Activated CD4-positive, alpha-beta T cell treated with anti-CD3 and anti-CD28 coated beads, Interleukin-2, Interleukin-4, amounts not matched to agents 100 ng/mL and 50 ng/mL, durations not matched to agents 16 hours and 8 hours (primary cell): ENCODE results near the gene MAP2K6.

Experiments
- DNase-seq: peaks from one replicate; pipeline ENCODE4 v3.0.0-alpha.2; 2020; ENCODE audit warnings: low spot score

The MAP2K6 gene

DNA sequence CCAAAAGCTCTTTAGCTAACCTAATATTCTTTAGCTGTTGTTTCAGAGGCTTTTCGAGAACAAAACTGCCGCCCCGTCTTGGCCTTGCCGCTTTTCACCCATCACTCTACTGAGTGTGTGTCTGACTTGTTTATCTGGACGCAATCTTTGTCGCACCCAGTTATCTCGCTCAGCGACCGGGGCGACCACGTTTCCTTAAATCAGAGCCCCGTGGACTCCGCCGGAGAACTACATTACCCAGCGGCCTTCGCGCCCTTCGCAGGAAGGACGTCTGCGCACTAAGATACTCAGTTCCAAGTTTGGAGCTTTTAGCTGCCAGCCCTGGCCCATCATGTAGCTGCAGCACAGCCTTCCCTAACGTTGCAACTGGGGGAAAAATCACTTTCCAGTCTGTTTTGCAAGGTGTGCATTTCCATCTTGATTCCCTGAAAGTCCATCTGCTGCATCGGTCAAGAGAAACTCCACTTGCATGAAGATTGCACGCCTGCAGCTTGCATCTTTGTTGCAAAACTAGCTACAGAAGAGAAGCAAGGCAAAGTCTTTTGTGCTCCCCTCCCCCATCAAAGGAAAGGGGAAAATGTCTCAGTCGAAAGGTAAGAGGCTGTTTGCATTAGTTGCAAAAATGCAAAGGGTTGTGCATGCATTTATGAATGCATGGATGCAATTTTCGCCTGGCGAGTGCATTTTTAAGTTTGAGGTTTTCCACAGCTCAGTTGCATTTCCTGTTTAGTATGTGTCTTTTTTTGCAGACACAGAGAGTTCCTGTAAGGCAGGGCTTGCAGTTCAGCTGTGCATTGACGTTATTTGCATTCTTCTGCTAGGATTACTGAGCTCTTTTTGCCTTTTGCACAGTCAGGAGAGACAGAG, at the start of gene MAP2K6:
Gene MAP2K6 (plus strand): TSS at position 290 of the 867 bp plus-strand sequence. CDS start 288 bp downstream, at position 578.
- DNase-seq, result peak; percentile 83

DNA sequence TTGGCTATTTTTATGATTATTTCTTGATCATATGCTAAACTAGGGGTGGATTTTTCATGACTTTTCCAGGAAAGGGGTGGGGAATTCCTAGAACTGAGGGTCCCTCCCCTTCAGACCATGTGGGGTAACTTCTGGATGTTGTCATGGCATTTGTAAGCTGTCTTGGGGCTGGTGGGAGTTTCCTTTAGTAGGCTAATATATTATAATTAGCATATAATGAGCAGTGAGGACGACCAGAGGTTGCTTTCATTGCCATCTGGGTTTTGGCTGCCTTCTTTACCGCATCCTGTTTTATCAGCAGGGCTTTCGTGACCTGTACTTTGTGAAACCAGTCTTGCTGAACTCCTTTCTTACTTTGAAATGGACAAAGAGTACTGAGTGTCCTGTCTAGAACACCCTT, 47.2 kb upstream of the MAP2K6 start:
- DNase-seq, result no peak

DNA sequence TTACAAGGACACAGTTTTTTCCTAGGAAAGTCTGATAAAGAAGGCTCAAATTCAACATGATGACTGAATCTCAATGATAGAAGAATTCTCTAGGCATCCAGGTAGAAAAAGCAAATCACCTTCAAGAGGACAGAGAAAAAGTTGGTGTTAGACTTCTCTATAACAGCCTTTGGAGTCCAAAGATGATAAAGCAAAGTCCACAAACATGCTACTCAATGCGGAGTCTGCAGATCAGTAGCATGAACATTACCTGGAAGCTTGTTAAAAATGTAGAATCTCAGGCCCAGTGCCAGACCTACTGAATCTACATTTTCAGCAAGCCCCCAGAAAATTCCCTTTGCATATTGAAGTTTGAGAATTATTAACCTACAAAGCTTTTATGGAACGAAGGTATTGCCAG, 41.4 kb upstream of the MAP2K6 start:
- DNase-seq, result no peak

DNA sequence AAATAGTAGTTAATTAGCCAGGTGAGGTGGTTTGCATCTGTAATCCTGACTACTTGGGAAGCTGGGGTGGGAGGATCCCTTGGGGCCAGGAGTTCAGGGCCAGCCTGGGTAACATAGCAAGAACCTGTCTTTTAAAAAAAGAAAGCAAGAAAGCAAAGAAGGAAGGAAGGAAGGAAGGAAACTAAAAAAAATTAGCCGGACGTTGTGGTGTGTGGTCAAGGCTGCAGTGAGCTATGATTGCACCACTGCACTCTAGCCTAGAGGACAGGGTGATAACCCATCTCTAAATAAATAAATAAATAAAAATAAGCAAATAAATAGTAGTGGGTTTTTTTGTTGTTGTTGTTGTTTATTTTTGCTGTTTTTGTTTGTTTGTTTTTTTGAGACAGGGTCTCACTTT, 39.3 kb upstream of the MAP2K6 start:
- DNase-seq, result no peak

DNA sequence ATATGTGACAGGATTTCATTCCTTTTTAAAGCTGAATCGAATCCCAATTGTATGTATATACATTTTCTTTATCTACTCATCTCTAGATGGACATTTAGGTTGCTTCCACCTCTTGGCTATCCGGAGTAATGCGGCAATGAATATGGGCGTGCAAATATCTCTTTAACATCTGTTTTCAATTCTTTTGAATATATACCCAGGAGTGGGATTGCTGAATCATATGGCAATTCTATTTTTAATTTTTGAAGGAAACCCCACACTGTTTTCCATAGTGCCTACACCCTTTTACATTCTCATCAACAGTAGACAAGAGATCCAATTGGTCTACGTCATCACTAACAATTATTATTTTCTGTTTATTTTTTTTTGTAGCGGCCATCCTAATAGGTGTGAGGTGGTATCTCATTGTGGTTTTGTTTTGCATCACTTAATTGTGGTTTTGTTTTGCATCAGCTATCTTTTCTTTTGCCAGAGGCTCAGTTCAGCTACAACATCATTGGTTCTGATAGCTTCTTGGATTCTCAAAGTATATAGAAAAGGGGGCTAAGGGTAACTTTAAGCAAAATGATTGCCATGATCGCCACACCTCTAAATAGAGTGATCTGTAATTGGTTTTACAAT, 25.6 kb upstream of the MAP2K6 start:
- no peak for DNase-seq

DNA sequence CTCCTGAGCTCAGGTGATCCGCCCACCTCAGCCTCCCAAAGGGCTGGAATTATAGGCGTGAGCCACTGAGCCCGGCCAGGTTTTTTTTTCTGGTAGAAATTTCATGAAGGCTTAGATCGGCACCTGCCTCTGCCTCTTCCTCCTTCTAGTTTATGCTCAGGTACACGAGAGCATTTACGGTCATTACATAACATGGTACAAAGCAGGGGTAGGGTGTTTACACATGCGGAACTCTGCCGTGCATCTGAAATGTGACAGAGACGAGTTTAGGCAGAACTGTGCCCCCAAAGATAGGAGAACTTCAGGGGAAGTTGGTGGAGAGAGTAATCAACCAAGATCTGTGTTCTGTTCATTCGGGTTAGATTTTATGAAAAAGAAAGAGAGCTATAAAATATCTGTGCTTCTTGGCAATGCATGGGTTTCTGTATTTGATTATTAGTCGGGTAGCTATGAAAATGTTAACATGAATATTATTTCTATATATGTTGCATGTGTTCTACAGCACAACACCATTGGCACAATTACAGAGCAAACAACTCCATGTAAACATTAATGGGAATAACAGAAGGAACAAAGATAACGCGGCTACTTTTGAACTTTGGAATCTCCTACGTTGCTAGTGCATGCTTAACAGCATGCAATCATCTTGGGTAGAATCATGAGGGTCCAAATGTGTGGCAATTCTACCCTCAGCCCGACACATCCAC, 23.5 kb upstream of the MAP2K6 start:
- DNase-seq, result no peak

DNA sequence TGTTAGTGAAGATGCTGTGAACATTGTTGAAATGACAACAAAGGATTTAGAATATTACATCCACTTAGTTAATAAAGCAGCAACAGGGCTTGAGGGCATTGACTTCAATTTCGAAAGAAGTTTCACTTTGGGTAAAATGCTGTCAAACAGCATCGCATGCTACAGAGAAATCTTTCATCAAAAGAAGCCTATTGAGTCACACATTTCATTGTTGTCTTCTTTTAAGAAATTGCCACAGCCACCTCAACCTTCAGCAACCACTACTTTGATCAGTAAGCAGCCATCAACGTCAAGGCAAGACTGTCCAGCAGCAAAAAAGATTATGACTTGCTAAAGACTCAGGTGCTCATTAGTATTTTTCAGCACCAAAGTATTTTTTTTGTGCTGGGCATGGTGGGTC, 13.2 kb upstream of the MAP2K6 start:
- DNase-seq, result peak; percentile 3

DNA sequence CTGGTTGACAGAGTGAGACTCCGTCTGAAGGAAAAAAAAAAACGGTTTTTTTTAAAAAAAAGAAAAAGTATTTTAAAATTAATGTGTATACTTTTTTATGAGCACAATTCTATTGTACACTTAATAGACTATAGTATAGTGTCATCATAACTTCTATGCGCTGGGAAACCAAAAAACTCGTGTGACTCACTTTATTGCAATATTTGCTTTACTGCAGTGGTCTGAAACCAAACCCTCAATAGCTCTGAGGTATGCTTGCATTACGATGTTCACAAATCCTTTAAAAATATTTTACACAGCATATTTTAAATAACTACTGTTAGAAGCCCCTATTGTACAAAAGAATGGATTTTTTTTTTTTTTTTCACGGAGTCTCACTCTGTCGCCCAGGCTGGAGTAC, 12.4 kb upstream of the MAP2K6 start:
- DNase-seq, result no peak

DNA sequence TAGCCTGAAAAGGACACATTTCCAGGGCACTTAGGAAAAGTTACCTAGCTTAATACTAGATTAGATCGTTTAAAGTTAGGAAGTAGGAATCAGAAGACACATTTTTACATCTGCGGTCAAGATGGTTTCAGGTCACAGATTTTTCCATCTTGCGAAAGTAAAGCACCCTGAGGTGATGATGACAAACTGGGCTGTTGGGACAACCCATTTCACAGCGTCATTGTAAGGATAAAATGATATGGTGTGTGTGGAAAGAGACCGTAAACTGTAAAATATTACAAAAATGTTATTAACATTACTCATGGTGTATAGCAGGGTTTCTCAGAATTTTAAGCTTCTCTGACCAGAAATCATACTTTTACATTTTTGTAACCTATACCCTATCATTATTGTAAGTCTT, 10.1 kb upstream of the MAP2K6 start:
- DNase-seq, result no peak

DNA sequence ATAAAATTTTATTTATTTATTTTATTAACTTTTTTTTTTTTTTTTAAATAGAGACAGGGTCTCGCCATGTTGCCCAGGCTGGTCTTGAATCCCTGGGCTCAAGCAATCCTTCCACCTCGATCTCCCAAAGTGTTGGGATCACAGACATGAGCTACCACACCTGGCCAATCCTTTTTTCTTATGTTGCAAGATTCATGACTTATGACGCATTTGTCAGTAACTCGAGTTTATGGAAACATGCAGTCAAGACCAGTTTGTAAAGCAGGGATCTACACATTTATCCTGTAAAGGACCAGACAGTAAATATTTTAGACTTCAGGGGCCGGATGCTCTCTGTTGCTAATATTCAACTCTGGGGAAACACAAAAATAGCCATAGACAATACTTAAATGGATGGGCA, 9.4 kb upstream of the MAP2K6 start:
- DNase-seq, result no peak

DNA sequence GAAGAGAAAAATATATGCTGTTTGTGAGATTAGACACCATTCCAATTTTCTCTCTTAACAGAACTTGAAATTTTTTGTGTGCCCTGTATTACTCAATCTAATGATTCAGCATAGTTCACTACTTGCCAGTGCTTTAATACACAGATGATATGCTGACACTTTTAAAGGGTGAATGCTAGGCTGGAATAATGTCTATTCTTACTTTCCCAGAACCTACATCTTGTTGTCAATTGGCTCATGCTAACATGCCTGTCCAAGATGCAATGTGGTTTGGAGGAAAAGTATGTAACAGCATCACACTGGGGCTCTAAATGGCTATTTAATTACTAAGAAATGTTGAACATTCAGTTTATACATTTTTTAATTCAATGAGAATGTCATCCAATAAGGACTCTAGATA, 7.6 kb upstream of the MAP2K6 start:
- no peak for DNase-seq

DNA sequence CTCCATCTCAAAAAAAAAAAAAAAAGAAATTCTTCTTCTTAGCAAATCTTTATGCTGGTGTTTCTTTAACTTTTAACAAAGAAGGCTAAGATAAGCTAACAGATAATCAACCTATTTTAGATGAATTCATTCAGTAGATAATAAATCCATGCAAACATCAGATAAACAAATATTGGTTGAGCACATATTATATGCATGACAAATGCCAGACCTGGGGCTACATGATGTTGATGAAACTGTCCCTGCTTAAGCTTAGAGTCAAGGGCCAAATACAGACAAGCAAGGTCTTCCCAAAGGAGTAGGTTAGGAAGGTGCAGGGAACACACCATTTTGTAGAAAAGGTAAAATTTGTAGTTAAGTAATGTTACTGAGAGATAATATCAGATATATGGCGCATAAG, 6.7 kb upstream of the MAP2K6 start:
- no peak for DNase-seq

DNA sequence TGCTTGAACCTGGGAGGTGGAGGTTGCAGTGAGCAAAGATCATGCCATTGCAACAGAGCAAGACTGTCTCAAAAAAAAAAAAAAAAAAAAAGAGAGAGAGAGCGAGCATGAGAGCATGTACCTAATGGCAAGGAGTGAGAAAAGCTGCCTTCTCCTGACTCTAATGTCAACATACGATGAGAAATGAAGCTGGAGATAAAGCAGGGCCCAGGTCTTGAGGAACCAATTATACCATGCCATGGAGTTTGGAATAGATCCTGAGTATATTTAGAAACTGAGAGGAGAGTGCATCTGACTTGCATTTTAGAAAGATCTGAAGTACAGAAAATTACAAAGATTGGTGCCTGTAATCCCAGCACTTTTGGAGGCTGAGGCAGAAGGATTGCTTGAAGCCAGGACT, 3.8 kb upstream of the MAP2K6 start:
- no peak for DNase-seq

DNA sequence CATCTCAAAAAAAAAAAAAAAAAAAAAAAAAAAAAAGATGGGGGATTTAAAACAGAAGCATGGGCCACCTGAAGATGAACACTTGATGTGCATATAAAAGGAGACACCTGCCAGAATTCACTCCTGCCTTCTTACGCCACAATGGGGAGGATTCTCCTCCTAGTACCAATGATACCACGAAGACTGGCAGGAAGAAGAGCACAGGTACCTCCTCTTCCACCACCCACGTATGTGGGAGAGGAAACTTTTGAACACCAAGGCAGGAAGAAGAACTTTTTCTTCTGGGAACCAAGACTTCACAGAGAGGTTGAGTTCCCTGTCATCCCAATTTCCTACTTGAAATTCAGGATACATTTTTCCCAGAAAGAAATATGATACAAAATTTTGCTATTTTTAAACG, 2.7 kb upstream of the MAP2K6 start:
- no peak for DNase-seq

DNA sequence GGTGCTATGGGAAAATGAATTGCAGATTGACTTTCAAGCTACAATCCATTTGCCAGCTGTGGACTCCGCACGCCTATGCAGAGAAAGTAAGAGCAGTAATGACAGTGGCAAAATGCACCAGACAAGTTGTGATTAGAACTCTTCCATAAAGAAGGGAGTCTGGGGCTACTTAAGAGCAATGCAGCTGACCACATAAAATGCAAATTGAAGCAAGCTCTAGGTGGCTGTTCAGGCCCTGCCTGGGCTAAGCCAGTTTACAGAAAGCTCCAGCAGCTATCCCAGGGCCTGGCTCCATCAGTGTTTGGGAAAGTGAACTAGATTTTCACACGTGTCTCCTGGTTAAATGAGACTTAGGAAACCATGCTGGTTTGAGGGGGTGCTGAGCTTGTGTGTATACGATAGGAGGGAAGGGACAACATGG, 2.2 kb upstream of the MAP2K6 start:
- no peak for DNase-seq

DNA sequence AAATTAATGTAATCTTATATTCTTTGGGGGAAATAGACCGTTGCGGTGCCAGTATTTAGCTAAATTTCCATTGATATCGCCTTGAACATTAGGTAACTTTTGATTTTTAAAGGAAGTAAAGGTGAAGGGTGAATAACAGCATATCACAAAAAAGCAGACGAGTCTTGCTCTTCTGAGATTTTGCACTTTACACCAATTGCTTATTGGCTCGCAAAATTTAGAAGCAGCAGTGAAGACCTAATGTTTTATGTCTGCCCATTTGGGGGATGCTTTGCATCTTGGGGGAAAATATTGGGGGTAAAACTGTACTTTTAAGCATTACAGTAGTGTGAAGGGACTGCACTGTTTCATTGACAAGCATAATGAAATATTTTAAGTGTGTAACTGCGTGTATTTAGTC, 934 bp downstream of the MAP2K6 start:
- DNase-seq, result no peak

DNA sequence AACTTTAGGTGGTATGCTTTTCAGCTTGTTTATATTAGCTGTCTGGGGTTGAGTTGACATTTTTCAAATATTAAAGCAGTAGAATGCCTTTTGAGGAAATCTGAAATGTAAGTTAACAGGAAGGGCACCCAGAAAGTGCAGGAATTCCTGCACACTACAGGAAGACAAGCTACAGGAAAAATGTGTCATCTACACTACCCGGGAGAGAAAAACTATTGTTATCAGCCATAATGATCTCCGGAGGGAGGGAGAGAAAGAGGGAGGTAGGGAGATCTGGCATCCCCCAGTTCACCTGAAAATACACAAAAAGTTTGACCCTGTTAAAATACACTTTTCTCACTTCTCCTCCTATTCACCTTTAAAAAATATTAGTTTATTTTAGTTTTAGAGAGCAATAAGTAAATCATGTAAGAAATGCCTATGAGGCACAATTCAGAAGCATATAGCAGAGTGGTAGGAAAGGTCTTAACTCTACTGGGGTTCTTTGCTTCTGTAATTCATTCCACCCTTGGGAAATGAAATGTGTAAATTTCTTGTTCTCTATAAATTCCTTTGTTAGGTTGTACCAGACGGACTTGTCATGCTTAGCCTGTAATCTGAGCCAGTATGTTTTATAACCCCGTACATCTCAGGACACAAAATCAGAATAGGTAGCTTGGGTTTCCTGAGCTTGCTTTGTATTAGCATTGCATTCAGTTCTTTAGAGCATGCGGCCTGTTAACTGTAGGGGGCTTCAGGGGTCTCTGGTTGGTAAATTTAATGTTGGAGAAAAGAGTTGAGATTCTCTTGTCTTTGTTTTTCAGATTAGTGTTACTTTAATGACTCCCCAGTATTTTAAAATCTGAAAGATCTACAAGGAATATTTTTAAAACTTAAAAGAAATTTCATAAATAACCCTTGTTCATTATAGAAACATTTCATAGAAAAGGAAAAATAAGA, 3.3 kb downstream of the MAP2K6 start:
- DNase-seq, result no peak

DNA sequence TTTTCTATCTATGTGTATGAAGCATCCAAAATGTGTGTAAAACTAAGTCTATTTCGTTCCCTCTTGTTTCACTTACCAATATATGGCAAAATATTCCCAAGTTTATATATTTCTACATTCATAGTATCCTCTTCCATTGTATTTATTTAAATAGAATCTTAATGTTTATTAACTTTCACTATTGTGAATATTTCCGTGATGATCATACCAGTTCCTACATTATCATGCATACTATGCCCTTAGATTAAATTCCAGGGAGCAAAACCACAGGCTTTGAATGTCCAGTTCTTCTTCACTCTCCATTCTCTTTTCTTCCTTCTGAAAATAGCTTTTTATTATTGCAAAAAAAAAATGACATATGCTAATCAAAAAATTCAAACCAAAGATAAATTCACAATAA, 4.0 kb downstream of the MAP2K6 start:
- no peak for DNase-seq

DNA sequence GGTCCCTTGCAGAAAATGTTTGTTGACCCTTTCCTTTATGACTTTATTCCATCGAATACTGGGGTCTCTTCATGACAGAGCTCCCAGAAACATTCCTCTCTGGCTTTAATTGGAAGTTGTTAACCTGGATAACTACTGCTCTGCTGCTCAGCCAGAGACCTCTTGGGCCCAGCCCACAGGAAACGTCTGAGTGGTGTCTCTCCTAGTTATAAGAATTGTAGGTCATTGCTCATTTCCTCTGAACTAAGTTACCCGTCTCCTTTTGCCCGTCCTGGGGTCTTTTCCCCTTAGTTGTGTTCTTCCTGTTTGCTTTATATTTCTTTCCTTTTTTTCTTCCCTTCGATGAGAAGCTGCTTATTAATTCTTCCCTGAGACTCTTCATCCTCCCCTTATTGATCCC, 9.0 kb downstream of the MAP2K6 start:
- no peak for DNase-seq

DNA sequence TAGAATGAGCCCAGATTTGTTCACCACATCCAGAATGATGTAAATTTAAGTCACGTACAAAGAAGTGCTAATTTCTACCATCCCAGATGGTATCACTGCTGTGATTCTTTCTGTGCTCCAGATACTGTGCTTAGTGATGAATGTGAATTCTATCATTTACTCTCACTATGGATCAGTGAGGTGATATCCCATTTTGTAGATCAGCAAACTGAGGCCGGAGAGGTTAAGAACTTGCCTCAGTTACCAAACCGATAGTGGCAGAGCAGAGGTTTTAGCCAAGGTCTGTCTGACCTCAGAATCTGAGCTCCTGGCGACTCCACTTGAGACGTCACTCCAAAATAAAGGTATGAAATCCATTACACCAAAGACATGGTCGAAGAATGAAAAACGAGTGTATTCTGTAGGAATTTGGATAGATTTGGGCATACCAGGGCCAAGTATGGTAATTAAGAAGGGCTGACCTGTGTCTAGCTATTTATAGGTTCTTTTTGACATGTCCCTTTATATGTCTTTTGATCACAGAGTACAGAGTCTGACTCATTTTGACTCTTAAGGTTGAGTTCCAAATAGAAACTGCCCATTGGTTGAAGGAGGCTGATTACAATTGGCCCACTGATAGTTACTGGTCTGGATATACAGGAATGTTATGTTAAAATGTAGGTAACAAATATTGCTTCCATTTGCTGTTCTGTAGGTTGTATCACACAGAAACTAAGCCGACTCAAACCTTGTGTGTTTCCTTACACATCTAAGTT, 10.0 kb downstream of the MAP2K6 start:
- DNase-seq, result no peak

DNA sequence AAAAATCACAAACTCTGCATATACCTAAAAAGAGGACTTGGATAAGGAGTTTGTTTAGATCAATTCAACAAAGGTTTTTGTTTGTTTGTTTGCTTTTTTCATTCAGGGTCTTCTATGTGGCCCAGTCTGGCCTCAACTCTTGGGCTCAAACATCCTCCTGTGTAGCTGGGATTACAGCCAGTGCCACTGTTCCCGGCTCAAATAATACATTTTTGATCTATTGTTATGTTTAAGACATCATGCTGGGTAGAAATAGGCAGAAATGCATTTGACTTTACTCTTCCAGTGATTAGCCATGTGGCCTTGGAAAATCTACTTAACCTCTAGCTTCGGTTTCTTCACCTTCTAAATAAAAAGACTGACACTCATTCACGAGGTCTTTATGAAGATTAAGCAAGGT, 11.5 kb downstream of the MAP2K6 start:
- no peak for DNase-seq
